ENCODE measurements around the gene MYO1H. TPM values are rescaled to one million over a fixed set of nuclear protein-coding genes. Genes with fewer than 3 reads are reported as not detected.

The MYO1H gene
- total and polyA plus RNA-seq, 8 donors: 0.20 to 0.93 (median 0.32) TPM

DNA sequence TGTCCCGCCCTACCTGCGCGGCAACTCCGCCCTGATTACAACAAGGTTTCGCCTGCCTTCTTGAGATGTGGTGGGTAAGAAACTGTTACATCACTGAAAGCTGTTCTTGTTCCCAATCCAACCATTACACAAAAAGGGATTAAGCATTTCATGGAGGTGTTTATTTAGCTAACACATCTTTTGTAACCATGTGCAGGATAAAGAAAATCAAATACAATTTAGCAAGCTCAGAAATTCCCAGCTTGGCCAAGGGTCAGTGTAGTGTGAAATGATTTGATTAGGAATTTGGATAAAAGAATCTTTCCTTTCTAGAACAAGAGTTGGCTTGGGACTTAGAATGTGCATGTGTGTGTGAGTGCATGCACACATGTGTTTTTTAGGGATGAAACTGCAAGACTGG lies 44.9 kb upstream of the MYO1H start:
- peaks cover 13 to 68% of the 10 kb centered on the region in 2 donors for H3K27me3 ChIP-seq
- DNase-seq (no peak), ATAC-seq (no peak)
- H3K36me3 ChIP-seq: no peaks in the 10 kb centered on the region
- no peak overlapping the region for H3K4me3 ChIP-seq
- no peaks in the 10 kb centered on the region for H3K9me3 ChIP-seq
- H3K4me1 ChIP-seq: no peaks in the 10 kb centered on the region
- intact Hi-C loops (cut with DNase I): no loop called here
- TF ChIP-seq, protein P1, sequence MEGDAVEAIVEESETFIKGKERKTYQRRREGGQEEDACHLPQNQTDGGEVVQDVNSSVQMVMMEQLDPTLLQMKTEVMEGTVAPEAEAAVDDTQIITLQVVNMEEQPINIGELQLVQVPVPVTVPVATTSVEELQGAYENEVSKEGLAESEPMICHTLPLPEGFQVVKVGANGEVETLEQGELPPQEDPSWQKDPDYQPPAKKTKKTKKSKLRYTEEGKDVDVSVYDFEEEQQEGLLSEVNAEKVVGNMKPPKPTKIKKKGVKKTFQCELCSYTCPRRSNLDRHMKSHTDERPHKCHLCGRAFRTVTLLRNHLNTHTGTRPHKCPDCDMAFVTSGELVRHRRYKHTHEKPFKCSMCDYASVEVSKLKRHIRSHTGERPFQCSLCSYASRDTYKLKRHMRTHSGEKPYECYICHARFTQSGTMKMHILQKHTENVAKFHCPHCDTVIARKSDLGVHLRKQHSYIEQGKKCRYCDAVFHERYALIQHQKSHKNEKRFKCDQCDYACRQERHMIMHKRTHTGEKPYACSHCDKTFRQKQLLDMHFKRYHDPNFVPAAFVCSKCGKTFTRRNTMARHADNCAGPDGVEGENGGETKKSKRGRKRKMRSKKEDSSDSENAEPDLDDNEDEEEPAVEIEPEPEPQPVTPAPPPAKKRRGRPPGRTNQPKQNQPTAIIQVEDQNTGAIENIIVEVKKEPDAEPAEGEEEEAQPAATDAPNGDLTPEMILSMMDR (IDR thresholded peaks at IDR 0.05): no peak
- no peak overlapping the region for H3K27ac ChIP-seq

DNA sequence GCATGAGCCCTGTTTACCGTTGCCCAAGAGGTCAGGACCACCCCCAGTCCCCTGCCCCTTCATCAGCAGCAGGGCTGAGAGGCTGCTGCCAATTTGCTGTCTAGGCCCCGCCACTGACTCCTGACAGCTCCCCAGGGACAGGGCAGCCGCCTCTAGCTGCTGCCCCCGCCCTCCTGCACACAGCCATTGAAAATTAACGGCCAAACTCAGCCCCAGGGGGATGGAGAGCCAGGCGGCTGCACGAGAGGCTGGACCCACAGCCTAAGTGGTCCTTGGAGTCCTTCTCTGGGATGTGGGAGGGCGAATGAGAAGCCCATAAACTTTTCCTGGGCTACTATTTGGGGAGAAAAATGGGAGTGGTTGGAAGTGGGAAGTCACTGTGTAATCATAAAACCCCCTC lies 43.2 kb upstream of the MYO1H start:
- no peak overlapping the region for H3K4me3 ChIP-seq
- peaks cover 31 to 85% of the 10 kb centered on the region in 2 donors for H3K27me3 ChIP-seq
- no peaks in the 10 kb centered on the region for H3K9me3 ChIP-seq
- TF ChIP-seq, protein P1 (IDR thresholded peaks at IDR 0.05): no peak
- H3K4me1 ChIP-seq: peaks cover 7 to 9% of the 10 kb centered on the region in 2 donors
- H3K36me3 ChIP-seq: no peaks in the 10 kb centered on the region
- H3K27ac ChIP-seq: no peak overlapping the region
- DNase-seq: no peak
- ATAC-seq: no peak
- intact Hi-C loops (cut with DNase I): no loop called here

DNA sequence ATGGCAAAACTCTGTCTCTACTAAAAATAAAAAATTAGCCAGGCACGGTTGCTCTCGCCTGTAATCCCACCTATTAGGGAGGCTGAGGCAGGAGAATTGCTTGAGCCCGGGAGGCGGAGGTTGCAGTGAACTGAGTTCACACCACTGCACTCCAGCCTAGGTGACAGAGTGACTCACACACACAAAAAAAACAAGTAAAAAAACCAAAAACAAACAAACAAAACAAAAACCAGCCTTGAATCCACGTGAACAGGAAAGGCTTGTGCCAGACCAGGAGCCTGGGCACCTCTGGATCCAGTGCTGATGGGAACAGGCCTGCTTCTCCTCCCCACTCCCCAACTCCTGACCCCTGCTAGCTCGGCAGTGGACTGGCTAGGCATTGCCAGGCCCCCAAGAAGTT lies 42.2 kb upstream of the MYO1H start:
- DNase-seq (no peak), ATAC-seq (no peak)
- H3K36me3 ChIP-seq: no peaks in the 10 kb centered on the region
- peaks cover 38 to 94% of the 10 kb centered on the region in 2 donors for H3K27me3 ChIP-seq
- intact Hi-C loops (cut with DNase I): no loop called here
- no peak overlapping the region for H3K27ac ChIP-seq
- TF ChIP-seq, protein P1 (IDR thresholded peaks at IDR 0.05): no peak
- H3K9me3 ChIP-seq: no peaks in the 10 kb centered on the region
- H3K4me1 ChIP-seq: peaks cover 7 to 17% of the 10 kb centered on the region in 2 donors
- no peak overlapping the region for H3K4me3 ChIP-seq

DNA sequence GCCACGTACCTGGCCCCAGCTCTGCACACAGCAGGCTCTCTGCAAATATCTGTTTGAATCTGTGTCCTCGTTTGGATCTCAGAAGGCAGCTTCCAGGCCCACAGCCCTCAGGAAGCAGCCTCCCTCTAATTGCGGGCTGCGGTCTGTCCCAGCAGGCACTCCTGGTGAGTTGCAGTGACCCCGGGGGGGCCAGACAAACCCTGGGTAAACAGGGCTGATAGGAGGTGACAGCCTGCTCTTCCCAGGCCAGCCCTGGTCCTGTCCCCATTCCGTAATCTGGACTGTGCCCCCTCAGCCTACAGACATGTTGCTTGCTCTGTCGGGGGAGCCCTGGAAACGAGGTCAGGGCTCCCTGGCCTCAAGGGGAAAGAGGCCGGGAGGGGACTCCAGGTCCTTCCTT lies 40.6 kb upstream of the MYO1H start:
- peaks cover 7 to 17% of the 10 kb centered on the region in 2 donors for H3K4me1 ChIP-seq
- no peak overlapping the region for H3K27ac ChIP-seq
- TF ChIP-seq, protein P1 (IDR thresholded peaks at IDR 0.05): no peak
- peaks cover 45 to 96% of the 10 kb centered on the region in 2 donors for H3K27me3 ChIP-seq
- no peaks in the 10 kb centered on the region for H3K36me3 ChIP-seq
- H3K4me3 ChIP-seq: no peak overlapping the region
- no peaks in the 10 kb centered on the region for H3K9me3 ChIP-seq
- intact Hi-C loops (cut with DNase I): no loop called here
- ATAC-seq (no peak), DNase-seq (no peak)

DNA sequence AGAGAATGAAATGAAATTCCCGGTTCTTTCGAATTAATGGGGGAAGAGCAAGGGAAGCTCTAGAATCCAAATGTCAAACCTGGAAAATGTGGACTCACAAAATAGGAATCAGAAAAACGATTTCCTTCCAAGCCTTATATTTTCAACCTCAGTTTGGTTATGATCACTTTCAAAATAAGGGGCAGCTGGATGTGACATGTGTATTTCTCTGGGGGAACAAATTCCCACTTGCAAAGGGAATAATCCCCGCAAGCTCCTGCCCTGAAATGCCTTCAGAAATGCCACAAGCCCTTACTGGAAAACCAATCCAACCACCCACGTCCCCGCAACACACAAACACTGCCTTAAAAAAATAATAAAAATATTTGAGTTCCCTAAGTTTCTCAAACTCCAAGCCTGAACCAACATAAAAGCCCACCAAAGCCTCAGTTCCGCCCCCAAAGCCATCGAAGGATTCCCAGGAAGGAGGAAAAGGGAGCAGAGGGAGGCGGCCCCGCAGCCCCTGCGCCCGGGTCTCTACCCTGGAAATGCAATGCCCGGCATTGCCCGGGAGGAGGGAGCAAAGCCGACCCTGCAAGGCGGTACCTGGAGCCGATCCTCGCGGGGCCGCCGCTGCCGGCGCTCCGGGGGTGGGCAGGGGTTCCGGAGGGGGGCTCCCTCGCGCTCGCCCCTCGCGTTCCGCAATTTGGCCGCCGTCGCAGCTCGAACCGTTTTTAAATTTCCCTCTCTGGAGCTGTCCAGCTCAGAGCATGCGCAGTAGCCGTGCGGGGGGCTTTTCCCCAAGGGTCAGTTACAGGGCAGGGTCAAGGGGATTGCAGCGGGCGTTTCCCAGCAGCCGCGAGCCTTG lies 38.9 kb upstream of the MYO1H start, which contains the start of gene FOXN4:
FOXN4 (minus strand) TSS at position 751 of the 847 bp plus-strand sequence. CDS start 963 bp downstream, outside the sequence.
- DNase-seq (peak in 1 of 4 donors; percentile 77), ATAC-seq (no peak)
- Histone ChIP-seq H3K4me1 (peaks cover 7 to 17% of the 10 kb centered on the region in 2 donors), H3K27ac (no peak within 1 kb of the TSS), H3K4me3 (peak within 1 kb of the TSS; percentile 9 to 30), H3K36me3 (no peaks in the 10 kb centered on the region), H3K27me3 (peaks cover 45 to 96% of the 10 kb centered on the region in 2 donors), H3K9me3 (no peaks in the 10 kb centered on the region)
- intact Hi-C loops (cut with DNase I): no loop called here
- TF ChIP-seq, protein P1 (IDR thresholded peaks at IDR 0.05): no peak

Measured in left lung (tissue), 10 donors.